SJCRH30 (cell line): ENCODE data around the gene DUSP9. TPM values are rescaled to one million over a fixed set of nuclear protein-coding genes. Genes with fewer than 3 reads are reported as not detected.

ENCODE experiments used
- DNase-seq, 2 experiments: peaks; one replicate each; pipeline ENCODE4 v3.0.0-alpha.2; 2015 to 2020
- H3K27ac ChIP-seq: fragments of 250-450 bp; sonication (Bioruptor Pico); 2 replicates; pipeline ENCODE4 v1.5.1; 2020; ENCODE audit warnings: mild to moderate bottlenecking, moderate library complexity
- H3K27me3 ChIP-seq: fragments of 250-450 bp; sonication (Bioruptor Pico); 2 replicates; pipeline ENCODE4 v1.5.1; 2020; ENCODE audit warnings: mild to moderate bottlenecking, moderate library complexity
- H3K36me3 ChIP-seq: fragments of 250-450 bp; sonication (Bioruptor Pico); 2 replicates; pipeline ENCODE4 v1.5.1; 2020; ENCODE audit warnings: mild to moderate bottlenecking, moderate library complexity
- H3K4me1 ChIP-seq: fragments of 250-450 bp; sonication (Bioruptor Pico); 2 replicates; pipeline ENCODE4 v1.5.1; 2020; ENCODE audit warnings: mild to moderate bottlenecking, moderate library complexity
- H3K4me3 ChIP-seq: fragments of 250-450 bp; sonication (Bioruptor Pico); 2 replicates; pipeline ENCODE4 v1.5.1; 2020; ENCODE audit warnings: mild to moderate bottlenecking, moderate library complexity
- H3K9me3 ChIP-seq: fragments of 250-450 bp; sonication (Bioruptor Pico); replicated peaks from 2 replicates; pipeline ENCODE4 v1.5.1; 2020; ENCODE audit warnings: mild to moderate bottlenecking, moderate library complexity
- total RNA-seq: library from RNA; depleted of rRNA; stranded (reverse); fragments of >200 nt; shearing (Covaris generic); gene quantifications from 2 replicates; pipeline ENCODE4 v1.2.3, GENCODE V29; 2014

Gene DUSP9
- total RNA-seq, 1 experiment from 2014 or later, result 0.14 TPM

- Histone ChIP-seq H3K9me3 (no peaks in the 10 kb centered on the region), H3K4me1 (no peaks in the 10 kb centered on the region), H3K36me3 (no peaks in the 10 kb centered on the region), H3K4me3 (no peak overlapping the region), H3K27ac (no peak overlapping the region), H3K27me3 (no peaks in the 10 kb centered on the region)
- DNase-seq, result no peak
Measured at GRCh38 chrX:153638041-153638371, 9.0 kb upstream of the DUSP9 start.

- Histone ChIP-seq H3K4me3 (no peak overlapping the region), H3K36me3 (no peaks in the 10 kb centered on the region), H3K27me3 (no peaks in the 10 kb centered on the region), H3K9me3 (no peaks in the 10 kb centered on the region), H3K27ac (no peak overlapping the region), H3K4me1 (no peaks in the 10 kb centered on the region)
- DNase-seq, result peak in 1 of 2 experiments; percentile 8
Measured at GRCh38 chrX:153638436-153639176, 8.4 kb upstream of the DUSP9 start.

- DNase-seq, result no peak
- H3K9me3 ChIP-seq, result no peaks in the 10 kb centered on the region
- H3K27ac ChIP-seq, result no peak overlapping the region
- H3K27me3 ChIP-seq, result no peaks in the 10 kb centered on the region
- no peak overlapping the region for H3K4me3 ChIP-seq
- no peaks in the 10 kb centered on the region for H3K36me3 ChIP-seq
- H3K4me1 ChIP-seq, result no peaks in the 10 kb centered on the region
Measured at GRCh38 chrX:153639177-153640044, 7.6 kb upstream of the DUSP9 start.

- H3K36me3 ChIP-seq, result no peaks in the 10 kb centered on the region
- no peak overlapping the region for H3K27ac ChIP-seq
- no peak for DNase-seq
- H3K4me1 ChIP-seq, result no peaks in the 10 kb centered on the region
- no peaks in the 10 kb centered on the region for H3K27me3 ChIP-seq
- H3K9me3 ChIP-seq, result no peaks in the 10 kb centered on the region
- H3K4me3 ChIP-seq, result no peak overlapping the region
Measured at GRCh38 chrX:153640045-153640686, 6.8 kb upstream of the DUSP9 start.

- H3K4me1 ChIP-seq, result no peaks in the 10 kb centered on the region
- H3K4me3 ChIP-seq, result no peak overlapping the region
- no peaks in the 10 kb centered on the region for H3K27me3 ChIP-seq
- H3K27ac ChIP-seq, result no peak overlapping the region
- no peak for DNase-seq
- no peaks in the 10 kb centered on the region for H3K9me3 ChIP-seq
- H3K36me3 ChIP-seq, result no peaks in the 10 kb centered on the region
Measured at GRCh38 chrX:153640736-153641575, 6.0 kb upstream of the DUSP9 start.

- DNase-seq, result no peak
- no peaks in the 10 kb centered on the region for H3K27me3 ChIP-seq
- no peaks in the 10 kb centered on the region for H3K4me1 ChIP-seq
- no peak overlapping the region for H3K4me3 ChIP-seq
- no peaks in the 10 kb centered on the region for H3K9me3 ChIP-seq
- no peaks in the 10 kb centered on the region for H3K36me3 ChIP-seq
- H3K27ac ChIP-seq, result no peak overlapping the region
Measured at GRCh38 chrX:153641627-153642026, 5.4 kb upstream of the DUSP9 start.

GRCh38 chrX:153642051-153642654 is 4.8 kb upstream of the DUSP9 start:
- Histone ChIP-seq H3K4me1 (no peaks in the 10 kb centered on the region), H3K36me3 (no peaks in the 10 kb centered on the region), H3K9me3 (no peaks in the 10 kb centered on the region), H3K27me3 (no peaks in the 10 kb centered on the region), H3K4me3 (no peak overlapping the region), H3K27ac (no peak overlapping the region)
- no peak for DNase-seq

GRCh38 chrX:153642655-153643430 is 4.2 kb upstream of the DUSP9 start:
- DNase-seq, result no peak
- no peak overlapping the region for H3K27ac ChIP-seq
- no peaks in the 10 kb centered on the region for H3K36me3 ChIP-seq
- H3K9me3 ChIP-seq, result no peaks in the 10 kb centered on the region
- no peak overlapping the region for H3K4me3 ChIP-seq
- no peaks in the 10 kb centered on the region for H3K27me3 ChIP-seq
- H3K4me1 ChIP-seq, result no peaks in the 10 kb centered on the region

- Histone ChIP-seq H3K9me3 (no peaks in the 10 kb centered on the region), H3K27ac (no peak overlapping the region), H3K4me3 (0 out of 2 replicates have a peak overlapping the region, but pooled peaks have one; percentile 20), H3K27me3 (no peaks in the 10 kb centered on the region), H3K4me1 (no peaks in the 10 kb centered on the region), H3K36me3 (no peaks in the 10 kb centered on the region)
- DNase-seq, result no peak
Measured at GRCh38 chrX:153643431-153644351, 3.3 kb upstream of the DUSP9 start.

- no peak overlapping the region for H3K27ac ChIP-seq
Measured at GRCh38 chrX:153644356-153645125, 2.5 kb upstream of the DUSP9 start.

GRCh38 chrX:153645151-153645550 is 1.9 kb upstream of the DUSP9 start:
- H3K9me3 ChIP-seq, result no peaks in the 10 kb centered on the region
- H3K4me1 ChIP-seq, result no peaks in the 10 kb centered on the region
- no peaks in the 10 kb centered on the region for H3K36me3 ChIP-seq
- DNase-seq, result no peak
- H3K27ac ChIP-seq, result no peak overlapping the region
- H3K4me3 ChIP-seq, result no peak overlapping the region
- H3K27me3 ChIP-seq, result no peaks in the 10 kb centered on the region

More at GRCh38 chrX:153644356-153645125, 2.5 kb upstream of the DUSP9 start:
- DNase-seq, result peak; percentile 15 to 27
- H3K36me3 ChIP-seq, result no peaks in the 10 kb centered on the region
- no peaks in the 10 kb centered on the region for H3K27me3 ChIP-seq
- H3K9me3 ChIP-seq, result no peaks in the 10 kb centered on the region
- H3K4me1 ChIP-seq, result no peaks in the 10 kb centered on the region
- H3K4me3 ChIP-seq, result no peak overlapping the region; the same call in 1 of the 2 replicates

- H3K27me3 ChIP-seq, result no peaks in the 10 kb centered on the region
- no peak overlapping the region for H3K27ac ChIP-seq
- H3K36me3 ChIP-seq, result no peaks in the 10 kb centered on the region
- no peaks in the 10 kb centered on the region for H3K9me3 ChIP-seq
- H3K4me3 ChIP-seq, result no peak overlapping the region
- no peaks in the 10 kb centered on the region for H3K4me1 ChIP-seq
- no peak for DNase-seq
Measured at GRCh38 chrX:153645921-153646488, 998 bp upstream of the DUSP9 start.
